ENCODE measurements around the gene CXorf38. TPM values are rescaled to one million over a fixed set of nuclear protein-coding genes. Genes with fewer than 3 reads are reported as not detected.
"Not testable (repeated sequence)": the region's sequence is repeated elsewhere in the genome, so short reads cannot be mapped to it uniquely, and the experiment has no call there.

Gene CXorf38
- total RNA-seq, 2 donors from 2014 or later: 15.5 to 16.7 TPM

GRCh38 chrX:40644176-40644575 is 3.2 kb downstream of the CXorf38 start:
- peak; percentile 24 for ATAC-seq
- DNase-seq: no peak
- intact Hi-C loops (cut with DNase I, micrococcal nuclease): no loop called here

DNA sequence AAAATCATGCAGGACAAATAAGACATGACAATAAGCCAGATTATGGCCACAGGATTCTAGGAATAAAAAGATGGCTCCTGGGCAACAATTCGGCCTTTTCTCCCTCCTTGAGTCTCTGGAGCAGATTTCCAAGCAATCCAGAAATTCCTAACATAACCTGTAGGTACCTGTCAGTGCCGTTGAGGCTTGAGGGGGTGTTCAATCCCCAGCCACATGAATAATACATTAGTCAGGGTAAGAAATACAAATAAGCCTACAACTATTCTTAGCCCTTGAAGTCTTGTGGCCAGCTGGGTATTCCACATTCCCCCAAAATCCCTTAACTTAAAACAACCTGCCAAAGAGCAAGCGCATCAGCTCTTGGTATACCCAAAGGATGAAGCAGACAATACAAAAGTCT is 9.7 kb downstream of the CXorf38 start:
- no peak for DNase-seq
- intact Hi-C loops (cut with DNase I, micrococcal nuclease): no loop called here
- ATAC-seq: no peak

DNA sequence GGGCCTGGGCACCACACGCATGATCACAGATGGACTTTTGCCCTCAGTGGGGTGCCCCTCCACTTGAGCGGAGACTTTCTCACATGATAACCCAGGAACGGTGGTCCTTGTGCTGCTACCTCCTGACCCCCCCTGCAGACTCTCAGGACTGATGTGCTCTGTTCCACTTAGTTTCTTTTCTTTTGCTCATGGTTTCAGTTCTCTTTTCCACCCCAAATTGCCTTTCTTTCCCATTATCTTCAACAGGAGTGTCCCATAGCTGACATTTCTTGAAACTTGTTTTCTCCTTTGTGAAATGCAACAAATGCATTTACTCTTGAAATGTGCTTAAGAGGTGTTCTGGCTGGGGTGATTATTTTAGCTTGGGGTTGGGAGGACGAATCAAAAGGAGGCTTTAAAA is 15.2 kb downstream of the CXorf38 start:
- ATAC-seq (no peak), DNase-seq (no peak)
- intact Hi-C loops (cut with DNase I, micrococcal nuclease): no loop called here

DNA sequence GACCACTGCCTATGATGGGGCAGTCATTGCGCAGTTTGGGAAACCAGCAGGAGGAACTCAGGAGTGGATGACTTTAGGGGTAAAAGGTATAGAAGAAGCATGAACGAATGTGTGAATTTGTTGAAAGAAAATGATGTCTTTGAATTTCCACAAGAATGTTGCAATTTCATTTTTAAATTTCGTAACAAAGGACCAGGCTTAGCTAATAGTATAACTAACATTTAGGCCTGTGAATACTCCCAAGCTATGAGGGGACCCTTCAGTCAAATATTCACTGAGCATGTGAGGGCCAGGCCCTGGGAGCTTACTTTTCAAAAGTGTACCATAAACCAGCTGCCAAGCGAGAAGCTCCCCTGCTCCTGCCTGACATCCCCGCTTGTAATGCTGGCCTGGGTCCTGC is 18.9 kb downstream of the CXorf38 start:
- intact Hi-C loops (cut with DNase I, micrococcal nuclease): no loop called here
- no peak for ATAC-seq
- no peak for DNase-seq

- intact Hi-C loops (cut with DNase I, micrococcal nuclease): no loop called here
- ATAC-seq (no peak), DNase-seq (no peak)
Measured at GRCh38 chrX:40625294-40625693, 22.1 kb downstream of the CXorf38 start.

GRCh38 chrX:40623665-40624064 is 23.7 kb downstream of the CXorf38 start:
- intact Hi-C loops (cut with DNase I, micrococcal nuclease): no loop called here
- ATAC-seq (no peak), DNase-seq (no peak)

- DNase-seq (no peak), ATAC-seq (no peak)
- intact Hi-C loops (cut with DNase I, micrococcal nuclease): no loop called here
Measured at GRCh38 chrX:40623139-40623536, 24.2 kb downstream of the CXorf38 start, which contains the start of gene MPC1L. Gene MPC1L, plus strand, starts transcription at chrX:40623428. Its CDS starts 138 bp downstream, at chrX:40623566.

DNA sequence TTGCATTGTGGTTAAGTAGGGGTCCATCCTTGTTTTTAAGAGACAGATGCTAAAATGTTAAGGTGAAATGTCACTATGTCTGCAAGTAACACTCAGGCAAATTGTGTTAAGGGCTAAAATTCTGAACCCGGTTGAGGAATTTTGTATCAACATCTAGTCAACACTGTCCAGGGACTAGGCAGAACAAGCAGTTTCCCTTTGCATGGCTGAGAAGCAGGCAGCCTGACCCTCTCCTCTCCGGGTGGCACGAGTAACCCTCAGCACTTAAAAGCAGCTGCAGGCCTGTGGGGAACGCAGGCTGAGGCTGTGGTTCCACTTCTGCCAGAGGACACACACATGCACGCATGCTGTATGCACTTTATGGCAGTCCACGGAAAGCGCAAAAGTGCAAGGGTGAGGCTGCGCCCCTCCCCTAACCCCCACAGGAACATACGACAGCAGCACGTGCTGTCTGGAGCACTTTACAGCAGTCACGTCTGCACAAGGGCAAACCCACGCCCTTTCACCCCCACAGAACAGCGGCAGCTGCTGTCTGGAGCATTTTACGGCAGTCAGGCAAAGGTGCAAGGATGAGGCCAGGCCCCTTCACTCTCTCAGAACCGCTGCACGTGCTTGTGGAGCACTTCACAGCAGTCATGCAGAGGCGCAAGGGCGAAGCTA is 24.8 kb downstream of the CXorf38 start:
- intact Hi-C loops (cut with DNase I, micrococcal nuclease): no loop called here
- DNase-seq: peak; percentile 56 to 57
- ATAC-seq: peak; percentile 95

DNA sequence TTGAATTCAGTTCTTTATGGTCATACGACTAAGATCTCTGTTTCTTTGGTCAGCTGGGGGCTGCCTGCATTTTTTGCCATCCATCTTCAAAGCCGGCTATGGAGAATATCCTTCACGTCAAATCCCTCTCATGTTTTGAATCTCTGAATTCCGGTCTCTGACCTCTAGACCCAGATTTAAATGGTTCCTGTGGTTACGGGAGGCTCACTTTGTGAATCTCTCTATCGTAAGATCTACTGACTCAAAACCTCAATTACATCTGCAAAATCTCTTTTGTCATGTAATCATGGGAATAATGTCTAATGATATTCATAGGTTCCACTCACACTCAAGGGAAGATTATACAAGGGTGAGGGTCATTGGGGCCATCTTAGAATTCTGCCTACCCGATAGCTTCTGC is 29.8 kb downstream of the CXorf38 start:
- ATAC-seq: no peak
- intact Hi-C loops (cut with DNase I, micrococcal nuclease): no loop called here
- no peak for DNase-seq

DNA sequence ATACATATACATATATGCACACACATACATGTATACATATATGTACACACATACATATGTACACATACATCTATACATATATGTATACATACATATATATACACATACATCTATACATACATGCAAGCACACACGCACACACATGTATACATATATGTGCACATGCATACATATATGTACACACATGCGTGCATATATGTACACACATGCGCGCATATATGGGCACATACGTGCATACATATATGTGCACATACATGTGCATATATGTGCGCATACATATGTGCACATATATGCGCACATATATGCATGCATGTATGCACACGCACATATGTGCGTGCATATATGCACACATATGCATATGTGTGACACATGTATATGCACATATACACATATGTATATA is 31.4 kb downstream of the CXorf38 start:
- DNase-seq (no peak), ATAC-seq (no peak)
- intact Hi-C loops (cut with DNase I, micrococcal nuclease): no loop called here

- ATAC-seq: no peak
- intact Hi-C loops (cut with DNase I, micrococcal nuclease): no loop called here
- DNase-seq: no peak
Measured at GRCh38 chrX:40612511-40612910, 34.9 kb downstream of the CXorf38 start.

- intact Hi-C loops (cut with DNase I, micrococcal nuclease): no loop called here
Measured at GRCh38 chrX:40607381-40607780, 40.0 kb downstream of the CXorf38 start.

GRCh38 chrX:40603446-40603845 is 43.9 kb downstream of the CXorf38 start:
- ATAC-seq (no peak), DNase-seq (no peak)
- intact Hi-C loops (cut with DNase I, micrococcal nuclease): no loop called here

More at GRCh38 chrX:40607381-40607780, 40.0 kb downstream of the CXorf38 start:
- DNase-seq (no peak), ATAC-seq (no peak)

DNA sequence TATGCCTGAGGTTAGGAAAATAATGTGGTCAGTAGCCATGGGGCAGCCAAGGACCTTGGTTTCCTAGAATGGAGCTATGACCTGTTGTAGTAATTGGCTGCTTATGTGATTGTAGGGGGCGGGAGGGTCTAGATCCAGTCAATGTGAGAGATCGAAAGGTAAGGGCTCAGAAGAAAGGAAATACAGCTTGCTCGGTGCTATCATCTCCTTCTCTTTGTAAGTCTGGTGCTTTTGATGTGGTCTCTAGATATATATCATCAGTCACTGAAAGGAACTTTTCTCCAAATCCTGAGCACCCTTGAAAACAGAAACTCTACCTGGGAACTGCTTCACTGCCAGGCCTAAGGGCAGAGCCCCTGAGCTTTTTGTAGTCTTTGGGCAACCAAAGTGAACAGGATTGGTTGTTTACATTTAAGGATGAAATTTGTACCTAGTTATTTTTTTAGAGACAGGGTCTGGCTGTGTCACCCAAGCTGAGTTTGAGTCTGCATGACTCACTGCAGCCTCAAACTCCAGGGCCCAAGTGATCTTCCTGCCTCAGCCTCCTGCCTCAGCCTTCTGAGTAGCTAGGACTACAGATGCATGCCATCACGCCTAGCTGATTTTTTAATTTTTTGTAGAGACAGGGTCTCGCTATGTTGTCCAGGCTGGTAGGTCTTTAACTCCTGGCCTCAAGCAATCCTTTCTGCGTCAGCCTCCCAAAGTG is 57.6 kb downstream of the CXorf38 start:
- ATAC-seq; DNase-seq; intact Hi-C loops (cut with DNase I, micrococcal nuclease): not testable (repeated sequence)

GRCh38 chrX:40587623-40588022 is 59.7 kb downstream of the CXorf38 start:
- intact Hi-C loops (cut with DNase I, micrococcal nuclease); ATAC-seq; DNase-seq: not testable (repeated sequence)

DNA sequence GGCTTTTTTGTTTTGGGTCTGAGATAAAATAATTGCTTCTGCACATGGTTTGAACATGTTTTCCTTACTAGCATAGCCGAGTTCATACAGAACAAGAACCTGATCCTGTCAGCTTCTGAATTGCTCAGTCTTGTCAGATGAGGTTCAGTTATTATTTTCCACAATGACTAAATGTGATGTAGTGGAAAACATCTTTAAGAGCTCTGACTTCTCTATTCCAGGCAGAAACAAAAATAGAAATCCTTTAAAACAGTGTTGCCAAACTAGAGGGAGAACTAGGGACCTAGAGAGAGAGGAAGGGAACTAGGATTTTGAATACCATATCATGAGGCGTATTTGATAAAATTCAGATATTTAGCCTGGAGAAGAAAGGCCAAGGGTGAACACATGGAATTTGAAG is 64.5 kb downstream of the CXorf38 start:
- intact Hi-C loops (cut with DNase I, micrococcal nuclease): no loop called here
- ATAC-seq (no peak), DNase-seq (no peak)

GRCh38 chrX:40582178-40582577 is 65.2 kb downstream of the CXorf38 start:
- intact Hi-C loops (cut with DNase I, micrococcal nuclease); ATAC-seq; DNase-seq: not testable (repeated sequence)

DNA sequence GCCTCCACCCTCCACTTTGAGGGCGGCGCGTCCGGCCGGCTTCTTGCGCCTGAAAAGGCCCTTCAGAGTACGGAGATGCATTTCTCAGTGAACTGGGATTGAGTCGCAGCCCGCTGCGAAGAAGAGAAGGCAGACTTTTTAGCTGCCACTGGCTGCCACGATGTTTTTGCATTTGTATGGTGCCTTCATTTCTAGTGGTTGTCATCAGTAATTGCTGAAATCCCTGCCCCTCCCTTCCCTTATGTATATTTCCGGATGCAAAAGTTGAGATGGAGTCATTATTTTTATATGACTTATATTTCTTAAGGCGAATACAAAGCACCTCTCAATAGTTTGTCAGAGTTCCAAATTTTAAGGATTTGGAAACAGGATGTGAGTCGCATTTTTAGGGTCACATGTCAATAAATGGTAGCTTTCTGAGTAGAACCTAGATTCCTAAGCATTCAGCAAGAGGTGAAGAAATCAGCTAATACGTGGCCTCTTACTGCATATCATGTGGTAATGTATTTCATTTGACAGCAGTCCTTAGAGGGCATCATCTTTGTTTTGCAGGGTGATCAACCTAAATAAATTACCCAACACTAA is 65.9 kb downstream of the CXorf38 start:
- DNase-seq (no peak), ATAC-seq (peak; percentile 3)
- intact Hi-C loops (cut with DNase I, micrococcal nuclease): no loop called here

DNA sequence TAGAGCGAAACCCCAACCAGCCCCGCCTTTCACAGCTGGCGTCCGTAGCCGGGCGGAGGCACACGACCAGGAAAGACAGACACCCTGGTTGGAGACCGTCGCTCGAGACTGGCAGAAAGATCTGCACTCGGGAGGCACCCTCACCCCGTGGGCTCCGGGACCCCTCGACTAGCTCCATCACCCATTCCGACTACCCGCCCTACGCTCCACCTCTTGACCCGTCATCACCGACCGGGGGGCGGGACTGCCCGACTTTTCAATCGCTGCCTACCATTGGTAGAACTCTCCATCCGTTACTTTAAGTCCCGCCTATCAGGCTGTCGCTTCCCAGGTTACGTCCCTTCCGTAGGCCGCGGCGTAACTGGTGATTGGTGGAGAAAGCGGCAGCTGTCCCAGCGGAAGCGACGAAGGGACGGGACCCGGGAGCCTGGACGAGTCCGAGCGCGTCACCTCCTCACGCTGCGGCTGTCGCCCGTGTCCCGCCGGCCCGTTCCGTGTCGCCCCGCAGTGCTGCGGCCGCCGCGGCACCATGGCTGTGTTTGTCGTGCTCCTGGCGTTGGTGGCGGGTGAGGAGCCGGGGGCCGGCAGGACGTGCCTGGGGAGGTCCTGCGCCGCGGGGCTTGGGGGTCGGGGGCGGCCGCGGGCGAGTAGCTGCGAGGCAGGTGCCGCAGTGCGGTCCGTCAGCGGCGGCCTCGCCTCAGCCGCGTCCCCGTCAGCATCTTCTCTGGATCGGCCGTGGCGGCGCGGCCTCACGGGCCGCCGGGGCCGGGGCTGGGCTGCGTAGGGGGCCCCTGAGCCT is 66.6 kb downstream of the CXorf38 start, which contains the start of gene ATP6AP2:
Gene ATP6AP2, plus strand, starts transcription at position 434 of the 799 bp plus-strand sequence. Its CDS starts 96 bp downstream, at position 530.
- DNase-seq: peak; percentile 93 to 95
- intact Hi-C loops (cut with DNase I, micrococcal nuclease): no loop called here
- ATAC-seq: peak; percentile 97
